OCI-M2 (cell line): Measurements from ENCODE around the gene CCDC124.

Source experiments
- DNase-seq: peaks from one replicate; lab custom pipeline; 2025; ENCODE audit not compliant: unreplicated experiment; lab: John Stamatoyannopoulos, UW

The CCDC124 gene

GRCh38 chr19:17951990-17952976, 19.5 kb downstream of the CCDC124 start:
- no peak for DNase-seq

- DNase-seq, result no peak
Observed at GRCh38 chr19:17953316-17953801, 20.5 kb downstream of the CCDC124 start.

- no peak for DNase-seq
Observed at GRCh38 chr19:17953869-17954268, 21.1 kb downstream of the CCDC124 start.

- DNase-seq, result no peak
Observed at GRCh38 chr19:17954401-17954800, 21.6 kb downstream of the CCDC124 start.

- no peak for DNase-seq
Observed at GRCh38 chr19:17957149-17957849, 24.5 kb downstream of the CCDC124 start.

- DNase-seq, result no peak
Observed at GRCh38 chr19:17957885-17958284, 25.1 kb downstream of the CCDC124 start.

GRCh38 chr19:17963936-17964691, 31.3 kb downstream of the CCDC124 start:
- DNase-seq, result no peak

- DNase-seq, result no peak
Observed at GRCh38 chr19:17965370-17966128, 32.7 kb downstream of the CCDC124 start.

GRCh38 chr19:17966129-17966483, 33.3 kb downstream of the CCDC124 start:
- DNase-seq, result no peak

GRCh38 chr19:17966550-17967256, 33.9 kb downstream of the CCDC124 start, which contains the start of gene KCNN1:
KCNN1 (plus strand) TSS chr19:17967107; CDS start chr19:17973889, 6,782 bp downstream.
- no peak for DNase-seq

- no peak for DNase-seq
Observed at GRCh38 chr19:17967257-17968051, 34.6 kb downstream of the CCDC124 start.

GRCh38 chr19:17968362-17968761, 35.5 kb downstream of the CCDC124 start:
- no peak for DNase-seq

GRCh38 chr19:17969096-17969792, 36.4 kb downstream of the CCDC124 start:
- DNase-seq, result no peak

- no peak for DNase-seq
Observed at GRCh38 chr19:17972230-17972629, 39.4 kb downstream of the CCDC124 start.

GRCh38 chr19:17973759-17974158, 40.9 kb downstream of the CCDC124 start:
- DNase-seq, result no peak

GRCh38 chr19:17974551-17974950, 41.7 kb downstream of the CCDC124 start:
- no peak for DNase-seq

GRCh38 chr19:17975032-17975431, 42.2 kb downstream of the CCDC124 start:
- DNase-seq, result no peak

GRCh38 chr19:17977021-17977420, 44.2 kb downstream of the CCDC124 start:
- DNase-seq, result no peak
